Spleen (tissue), 11 donors: ENCODE data around the gene UNG. TPM values are rescaled to one million over a fixed set of nuclear protein-coding genes. Genes with fewer than 3 reads are reported as not detected.

ENCODE experiments used
- DNase-seq: peaks from one replicate; pipeline ENCODE4 v3.0.0-alpha.2; 2020
- H3K27ac ChIP-seq, 8 donors: fragments of 200-600 bp; sonication (generic) in 7 of 8; 1 replicate in 4 of 8; 2 replicates in 4 of 8; pipeline versions ENCODE4 v1.5.0 to v1.8.0; 2016 to 2021; ENCODE audit warnings: inconsistent platforms in 4 of 8, mild to moderate bottlenecking in 4 of 8, moderate library complexity in 1 of 8
- H3K27me3 ChIP-seq, 7 donors: fragments of 200-600 bp; sonication (generic) in 6 of 7; replicated peaks in 1 of 7; 1 replicate in 4 of 7; 2 replicates in 3 of 7; pipeline versions ENCODE4 v1.5.0 to v1.8.0; 2016 to 2021; ENCODE audit warnings: inconsistent platforms in 3 of 7, mild to moderate bottlenecking in 1 of 7
- H3K36me3 ChIP-seq, 6 donors: fragments of 200-600 bp; sonication (generic) in 5 of 6; 1 replicate in 4 of 6; 2 replicates in 2 of 6; pipeline versions ENCODE4 v1.5.0 to v1.8.0; 2016 to 2021; ENCODE audit warnings: inconsistent platforms in 2 of 6
- H3K4me1 ChIP-seq, 6 donors: fragments of 200-600 bp; sonication (generic) in 5 of 6; 1 replicate in 3 of 6; 2 replicates in 3 of 6; pipeline versions ENCODE4 v1.5.0 to v1.8.0; 2016 to 2021; ENCODE audit warnings: inconsistent platforms in 3 of 6
- H3K4me3 ChIP-seq, 8 donors: fragments of 200-600 bp; sonication (generic) in 7 of 8; 1 replicate in 4 of 8; 2 replicates in 4 of 8; pipeline versions ENCODE4 v1.5.0 to v1.8.0; 2016 to 2021; ENCODE audit warnings: inconsistent platforms in 4 of 8, mild to moderate bottlenecking in 4 of 8, moderate library complexity in 2 of 8
- H3K9me3 ChIP-seq, 8 donors: fragments of 200-600 bp; sonication (generic) in 7 of 8; 1 replicate in 4 of 8; 2 replicates in 4 of 8; pipeline versions ENCODE4 v1.5.0 to v1.8.0; 2016 to 2021; ENCODE audit warnings: inconsistent platforms in 4 of 8
- POLR2A ChIP-seq, 3 donors: fragments of 450-650 bp; IDR thresholded peaks; one replicate each; pipeline ENCODE4 v1.5.1; 2017; ENCODE audit warnings: antibody characterized with exemption in 3 of 3, mild to moderate bottlenecking in 1 of 3
- POLR2AphosphoS5 ChIP-seq, 3 donors: sonication (generic); formaldehyde crosslinking; IDR thresholded peaks; one replicate each; pipeline ENCODE4 v1.5.1; 2017; ENCODE audit warnings: antibody characterized with exemption in 3 of 3
- WGBS, 5 donors: extraction: QIAGEN DNeasy Blood & Tissue Kit in 3 of 5; methylation state at CpG; one replicate each; pipeline versions ENCODE4 v1.1.5 to v1.1.7; 2013 to 2018; 5-methylcytosine and 5-hydroxymethylcytosine counted together
- intact Hi-C: fragments of 100-400 bp; cut with DNase I; formaldehyde crosslinking; loops from one replicate; pipeline ENCODE4 v1.15.0; 2023; ENCODE audit warnings: low total_unique reads
- polyA plus RNA-seq, 3 donors: library from polyadenylated mRNA; stranded (reverse); fragments of 200-250 nt; gene quantifications; one replicate each; pipeline ENCODE4 v1.2.1, GENCODE V29; 2013
- total RNA-seq, 7 donors: library from RNA; depleted of rRNA in 3 of 7; stranded (reverse); fragments of >200 nt in 3 of 7; fragmentation: NEBNext Ultra II Directional in 4 of 7; extraction: Animal tissue kit (Norgen Biotek cat#: 25700) in 4 of 7; gene quantifications; one replicate each; pipeline versions ENCODE4 v1.1.0 to v1.2.1, GENCODE V29; 2016 to 2021
- TF ChIP-seq, protein P1 (sequence below), 11 experiments: fragments of 200-600 bp in 7 of 11; fragments of 450-650 bp in 4 of 11; sonication (generic) in 4 of 11; IDR thresholded peaks in 8 of 11; conservative IDR thresholded peaks in 3 of 11; 1 replicate in 7 of 11; 2 replicates in 4 of 11; pipeline versions ENCODE4 v1.4.0 to v1.8.0; 2016 to 2021; ENCODE audit warnings: antibody characterized with exemption in 11 of 11, inconsistent platforms in 4 of 11, mild to moderate bottlenecking in 1 of 11
- donor health status: healthy with polysubstance abuse.
- donor health status: DM: no; HTN: no; CAD: no; lungs with moderate emphysema.
- donor health status: DM: no; HTN: no; CAD: no.
- donor health status: Bipolar disorder and iron deficiency.
- donor health status: healthy.
- donor health status: DM: no; HTN: no; CAD: no.
- donor health status: DM: yes; HTN: yes; CAD: no.

The UNG gene
- total and polyA plus RNA-seq, 10 donors, result 9.8 to 30.6 (median 18.1) TPM

DNA sequence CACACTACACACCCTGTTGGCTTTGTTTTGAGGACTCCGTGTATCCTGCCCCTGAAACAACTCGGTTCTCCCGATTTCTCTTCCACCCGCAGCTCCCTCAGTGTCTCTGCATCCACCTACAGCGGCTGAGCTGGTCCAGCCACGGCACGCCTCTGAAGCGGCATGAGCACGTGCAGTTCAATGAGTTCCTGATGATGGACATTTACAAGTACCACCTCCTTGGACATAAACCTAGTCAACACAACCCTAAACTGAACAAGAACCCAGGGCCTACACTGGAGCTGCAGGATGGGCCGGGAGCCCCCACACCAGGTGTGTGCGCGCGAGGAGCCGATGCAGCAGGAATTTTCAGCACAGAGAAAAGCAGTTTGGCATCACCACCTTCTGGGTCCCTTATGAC lies 14.6 kb upstream of the UNG start:
- H3K27me3 ChIP-seq, result no peaks in the 10 kb centered on the region
- no peak overlapping the region for H3K4me3 ChIP-seq
- no peak for DNase-seq
- TF ChIP-seq, protein P1, sequence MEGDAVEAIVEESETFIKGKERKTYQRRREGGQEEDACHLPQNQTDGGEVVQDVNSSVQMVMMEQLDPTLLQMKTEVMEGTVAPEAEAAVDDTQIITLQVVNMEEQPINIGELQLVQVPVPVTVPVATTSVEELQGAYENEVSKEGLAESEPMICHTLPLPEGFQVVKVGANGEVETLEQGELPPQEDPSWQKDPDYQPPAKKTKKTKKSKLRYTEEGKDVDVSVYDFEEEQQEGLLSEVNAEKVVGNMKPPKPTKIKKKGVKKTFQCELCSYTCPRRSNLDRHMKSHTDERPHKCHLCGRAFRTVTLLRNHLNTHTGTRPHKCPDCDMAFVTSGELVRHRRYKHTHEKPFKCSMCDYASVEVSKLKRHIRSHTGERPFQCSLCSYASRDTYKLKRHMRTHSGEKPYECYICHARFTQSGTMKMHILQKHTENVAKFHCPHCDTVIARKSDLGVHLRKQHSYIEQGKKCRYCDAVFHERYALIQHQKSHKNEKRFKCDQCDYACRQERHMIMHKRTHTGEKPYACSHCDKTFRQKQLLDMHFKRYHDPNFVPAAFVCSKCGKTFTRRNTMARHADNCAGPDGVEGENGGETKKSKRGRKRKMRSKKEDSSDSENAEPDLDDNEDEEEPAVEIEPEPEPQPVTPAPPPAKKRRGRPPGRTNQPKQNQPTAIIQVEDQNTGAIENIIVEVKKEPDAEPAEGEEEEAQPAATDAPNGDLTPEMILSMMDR (IDR thresholded peaks at IDR 0.05 in 8 of 11, conservative IDR thresholded peaks at IDR 0.05 in 3 of 11), result no peak
- no peak for TF ChIP-seq POLR2A (IDR thresholded peaks at IDR 0.05)
- no peak for TF ChIP-seq POLR2AphosphoS5 (IDR thresholded peaks at IDR 0.05)
- no peaks in the 10 kb centered on the region for H3K4me1 ChIP-seq
- no peak overlapping the region for H3K27ac ChIP-seq
- 93 to 97% (median 97%) methylated on average over 14 of the region's 14 CpGs for WGBS, 5 donors
- H3K36me3 ChIP-seq, result peaks cover 0 to 98% (median 74%) of the 10 kb centered on the region in 6 donors
- peaks cover 3 to 20% (median 15%) of the 10 kb centered on the region in 8 donors for H3K9me3 ChIP-seq
- intact Hi-C loops, result no loop called here

DNA sequence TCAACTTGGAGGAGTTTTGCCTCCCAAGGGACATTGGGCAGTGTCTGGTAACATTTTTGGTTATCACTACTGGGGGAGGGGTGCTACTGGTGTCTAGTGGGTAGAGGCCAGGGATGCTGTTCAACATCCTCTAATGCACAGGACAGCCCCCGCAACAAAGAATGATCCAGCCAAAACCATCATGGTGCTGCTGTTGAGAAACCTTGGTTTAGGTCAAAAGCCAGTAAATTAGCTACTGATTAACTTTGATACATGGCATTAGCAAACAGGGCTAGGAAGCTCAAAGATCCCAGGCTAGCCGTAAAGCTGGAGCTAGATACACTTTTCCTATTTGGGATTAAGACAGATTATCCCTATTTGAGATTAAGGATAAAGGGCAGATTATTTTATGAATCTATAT lies 13.0 kb upstream of the UNG start:
- Histone ChIP-seq H3K27ac (no peak overlapping the region), H3K4me3 (no peak overlapping the region), H3K4me1 (no peaks in the 10 kb centered on the region), H3K9me3 (peaks cover 0 to 4% (median under 1%) of the 10 kb centered on the region in 8 donors), H3K27me3 (no peaks in the 10 kb centered on the region), H3K36me3 (peaks cover 0 to 100% (median 83%) of the 10 kb centered on the region in 6 donors)
- TF ChIP-seq, protein P1 (IDR thresholded peaks at IDR 0.05 in 8 of 11, conservative IDR thresholded peaks at IDR 0.05 in 3 of 11), result no peak
- TF ChIP-seq POLR2A (IDR thresholded peaks at IDR 0.05) (no peak), POLR2AphosphoS5 (IDR thresholded peaks at IDR 0.05) (no peak)
- WGBS, 5 donors, result 94 to 99% (median 98%) methylated on average over 2 of the region's 2 CpGs
- intact Hi-C loops, result no loop called here
- DNase-seq, result no peak

DNA sequence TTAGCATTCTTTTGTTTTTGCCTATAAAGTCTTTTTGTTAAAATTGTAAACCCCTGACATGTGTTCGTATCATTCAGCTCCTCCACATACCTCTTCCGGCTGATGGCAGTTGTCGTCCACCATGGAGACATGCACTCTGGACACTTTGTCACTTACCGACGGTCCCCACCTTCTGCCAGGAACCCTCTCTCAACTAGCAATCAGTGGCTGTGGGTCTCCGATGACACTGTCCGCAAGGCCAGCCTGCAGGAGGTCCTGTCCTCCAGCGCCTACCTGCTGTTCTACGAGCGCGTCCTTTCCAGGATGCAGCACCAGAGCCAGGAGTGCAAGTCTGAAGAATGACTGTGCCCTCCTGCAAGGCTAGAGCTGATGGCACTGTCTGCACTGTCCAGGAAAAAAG lies 11.8 kb upstream of the UNG start:
- H3K4me1 ChIP-seq, result peaks cover 0 to 4% (median 0%) of the 10 kb centered on the region in 6 donors
- WGBS, 5 donors, result 93 to 98% (median 97%) methylated on average over 11 of the region's 11 CpGs
- H3K9me3 ChIP-seq, result no peaks in the 10 kb centered on the region

DNA sequence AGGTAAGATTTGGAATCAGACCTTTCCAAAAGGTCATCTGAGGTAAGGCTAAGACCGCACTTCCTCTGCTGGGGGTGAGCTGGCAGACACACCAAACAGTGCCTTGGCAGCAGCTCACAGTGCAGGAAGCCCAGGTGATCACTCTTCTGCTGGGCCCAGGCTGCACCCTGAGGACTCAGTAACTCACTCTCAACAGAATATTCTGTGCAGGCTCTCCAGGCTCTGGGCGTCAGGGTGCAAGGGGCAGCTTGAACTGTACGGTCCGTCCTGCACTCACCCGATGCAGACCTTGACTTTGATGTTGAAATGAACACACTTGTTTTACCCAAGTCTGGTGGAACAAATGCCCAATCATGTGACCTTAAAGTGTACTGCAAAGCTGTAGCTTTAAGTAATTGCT lies 10.1 kb upstream of the UNG start:
- H3K36me3 ChIP-seq, result peaks cover 0 to 96% (median 73%) of the 10 kb centered on the region in 6 donors
- no peaks in the 10 kb centered on the region for H3K9me3 ChIP-seq
- peaks cover 6 to 20% (median 11%) of the 10 kb centered on the region in 6 donors for H3K4me1 ChIP-seq
- H3K4me3 ChIP-seq, result no peak overlapping the region
- H3K27ac ChIP-seq, result no peak overlapping the region
- 76 to 88% (median 81%) methylated on average over 4 to 5 of the region's 5 CpGs for WGBS, 5 donors
- TF ChIP-seq, protein P1 (IDR thresholded peaks at IDR 0.05 in 8 of 11, conservative IDR thresholded peaks at IDR 0.05 in 3 of 11), result no peak
- TF ChIP-seq POLR2A (IDR thresholded peaks at IDR 0.05) (no peak), POLR2AphosphoS5 (IDR thresholded peaks at IDR 0.05) (no peak)
- no peaks in the 10 kb centered on the region for H3K27me3 ChIP-seq
- intact Hi-C loops, result no loop called here
- no peak for DNase-seq

More for the DNA sequence above, 11.8 kb upstream of the UNG start:
- H3K27me3 ChIP-seq, result no peaks in the 10 kb centered on the region
- intact Hi-C loops, result no loop called here
- DNase-seq, result no peak
- TF ChIP-seq POLR2AphosphoS5 (IDR thresholded peaks at IDR 0.05) (no peak), POLR2A (IDR thresholded peaks at IDR 0.05) (no peak)
- TF ChIP-seq, protein P1 (IDR thresholded peaks at IDR 0.05 in 8 of 11, conservative IDR thresholded peaks at IDR 0.05 in 3 of 11), result no peak
- H3K27ac ChIP-seq, result no peak overlapping the region
- H3K4me3 ChIP-seq, result no peak overlapping the region
- H3K36me3 ChIP-seq, result peaks cover 0 to 100% (median 84%) of the 10 kb centered on the region in 6 donors
